Smooth muscle cell (in vitro differentiated cells): ENCODE results near the gene IQGAP3. TPM values are rescaled to one million over a fixed set of nuclear protein-coding genes. Genes with fewer than 3 reads are reported as not detected.

Experiments used
- DNase-seq: peaks from one replicate; lab custom pipeline; 2025; ENCODE audit not compliant: unreplicated experiment; lab: John Stamatoyannopoulos, UW
- H2AFZ ChIP-seq: fragments of 200-600 bp; sonication (generic); 2 replicates; pipeline ENCODE4 v1.6.0; 2016; ENCODE audit warnings: antibody characterized with exemption, low read depth, mild to moderate bottlenecking
- H3F3A ChIP-seq: fragments of 200-600 bp; sonication (generic); 2 replicates; pipeline ENCODE4 v1.6.0; 2017; ENCODE audit warnings: antibody characterized with exemption, low read depth
- H3K27ac ChIP-seq: fragments of 200-600 bp; sonication (generic); 2 replicates; pipeline ENCODE4 v1.5.1; 2016; ENCODE audit warnings: low read depth, mild to moderate bottlenecking
- H3K27me3 ChIP-seq: fragments of 200-600 bp; sonication (generic); 2 replicates; pipeline ENCODE4 v1.6.1; 2016; ENCODE audit warnings: low read depth, mild to moderate bottlenecking
- H3K36me3 ChIP-seq: fragments of 200-600 bp; sonication (generic); 2 replicates; pipeline ENCODE4 v1.5.1; 2016; ENCODE audit warnings: low read depth
- H3K4me1 ChIP-seq: fragments of 200-600 bp; sonication (generic); 2 replicates; pipeline ENCODE4 v1.5.1; 2016; ENCODE audit warnings: low read depth
- H3K4me2 ChIP-seq: fragments of 200-600 bp; sonication (generic); 2 replicates; pipeline ENCODE4 v1.6.0; 2016; ENCODE audit warnings: mild to moderate bottlenecking
- H3K4me3 ChIP-seq: fragments of 200-600 bp; sonication (generic); 2 replicates; pipeline ENCODE4 v1.5.1; 2016; ENCODE audit warnings: mild to moderate bottlenecking
- H3K79me2 ChIP-seq: fragments of 200-600 bp; sonication (generic); 2 replicates; pipeline ENCODE4 v1.6.0; 2016; ENCODE audit warnings: low read depth, mild to moderate bottlenecking
- H3K9ac ChIP-seq: fragments of 200-600 bp; sonication (generic); 2 replicates; pipeline ENCODE4 v1.6.0; 2016; ENCODE audit warnings: low read depth
- H3K9me3 ChIP-seq: fragments of 200-600 bp; sonication (generic); replicated peaks from 2 replicates; pipeline ENCODE4 v1.5.1; 2016; ENCODE audit warnings: low read depth
- H4K20me1 ChIP-seq: fragments of 200-600 bp; sonication (generic); 2 replicates; pipeline ENCODE4 v1.6.0; 2016; ENCODE audit warnings: low read depth
- CTCF ChIP-seq: fragments of 200-600 bp; sonication (generic); IDR thresholded peaks from 2 replicates; pipeline ENCODE4 v1.5.1; 2017; ENCODE audit warnings: borderline replicate concordance, mild to moderate bottlenecking, antibody characterized with exemption; ENCODE audit not compliant: insufficient read depth, poor library complexity, severe bottlenecking
- WGBS: methylation state at CpG from one replicate; pipeline ENCODE4 v1.1.7; 2016; ENCODE audit warnings: low lambda C conversion rate; 5-methylcytosine and 5-hydroxymethylcytosine counted together
- polyA plus RNA-seq: library from polyadenylated mRNA; unstranded; fragments of >200 nt; fragmentation: Nextera tagmentation; extraction: Ambion mirVana; gene quantifications from 2 replicates; pipeline ENCODE4 v1.2.1, GENCODE V29; 2016
- total RNA-seq: library from RNA; depleted of rRNA; stranded (reverse); fragments of >200 nt; gene quantifications from 2 replicates; pipeline ENCODE4 v1.2.3, GENCODE V29; 2014

IQGAP3 gene
- total and polyA plus RNA-seq, 2 experiments from 2014 or later, result 2.6 to 2.9 TPM

- no peak overlapping the region for H3K4me3 ChIP-seq
- no peaks in the 10 kb centered on the region for H3K36me3 ChIP-seq
- H3K27me3 ChIP-seq, result no peaks in the 10 kb centered on the region
- no peak overlapping the region for H3K4me2 ChIP-seq
- H3K9ac ChIP-seq, result no peak overlapping the region
- H4K20me1 ChIP-seq, result no peaks in the 10 kb centered on the region
- no peak for DNase-seq
- H3K9me3 ChIP-seq, result no peaks in the 10 kb centered on the region
- no peaks in the 10 kb centered on the region for H3K79me2 ChIP-seq
- no peaks in the 10 kb centered on the region for H3F3A ChIP-seq
- TF ChIP-seq CTCF, result no peak
- no peak overlapping the region for H2AFZ ChIP-seq
- WGBS, result 92% methylated on average over 10 of the region's 10 CpGs
- no peaks in the 10 kb centered on the region for H3K4me1 ChIP-seq
- no peak overlapping the region for H3K27ac ChIP-seq
These were observed 33.5 kb downstream of the IQGAP3 start for GRCh38 chr1:156538711-156539440.

- H2AFZ ChIP-seq, result no peak overlapping the region
- no peak overlapping the region for H3K4me3 ChIP-seq
- no peak overlapping the region for H3K4me2 ChIP-seq
- no peak for DNase-seq
- TF ChIP-seq CTCF, result no peak
- no peak overlapping the region for H3K27ac ChIP-seq
- no peaks in the 10 kb centered on the region for H3K36me3 ChIP-seq
- H3K9me3 ChIP-seq, result no peaks in the 10 kb centered on the region
- 93% methylated on average over 9 of the region's 9 CpGs for WGBS
- no peak overlapping the region for H3K9ac ChIP-seq
- no peaks in the 10 kb centered on the region for H4K20me1 ChIP-seq
- no peaks in the 10 kb centered on the region for H3K4me1 ChIP-seq
- H3K27me3 ChIP-seq, result no peaks in the 10 kb centered on the region
- H3K79me2 ChIP-seq, result no peaks in the 10 kb centered on the region
- H3F3A ChIP-seq, result no peaks in the 10 kb centered on the region
These were observed 35.3 kb downstream of the IQGAP3 start for GRCh38 chr1:156537027-156537426.

GRCh38 chr1:156534424-156535060 is 37.8 kb downstream of the IQGAP3 start:
- Histone ChIP-seq H3K27me3 (no peaks in the 10 kb centered on the region), H4K20me1 (no peaks in the 10 kb centered on the region), H3K4me2 (no peak overlapping the region), H3K36me3 (no peaks in the 10 kb centered on the region), H3K4me3 (no peak overlapping the region), H3F3A (no peaks in the 10 kb centered on the region), H2AFZ (no peak overlapping the region), H3K9me3 (no peaks in the 10 kb centered on the region), H3K9ac (no peak overlapping the region), H3K4me1 (no peaks in the 10 kb centered on the region), H3K79me2 (no peaks in the 10 kb centered on the region), H3K27ac (no peak overlapping the region)
- DNase-seq, result no peak
- WGBS, result 100% methylated on average over 12 of the region's 12 CpGs
- TF ChIP-seq CTCF, result no peak
